HCT116 (cell line): ENCODE data around the gene SECISBP2L. TPM values are rescaled to one million over a fixed set of nuclear protein-coding genes. Genes with fewer than 3 reads are reported as not detected.

Experiments
- ATAC-seq: fragments of 200-7000 bp; cut with Tn5 transposase; 2 replicates; pipeline ENCODE4 v1.9.1; 2020; ENCODE audit warnings: mild to moderate bottlenecking, moderate library complexity
- BruUV-seq: library from RNA; stranded (reverse); fragments of 400-500 nt; replicated peaks from 2 replicates; lab custom pipeline; 2021; lab: Mats Ljungman, UMichigan
- CTCF ChIA-PET: fragments of 300-600 bp; sonication (Branson Sonifier 250); formaldehyde crosslinking; loops from one replicate; lab custom pipeline; 2021; ENCODE audit warnings: antibody characterized with exemption; lab: Charles Lee
- POLR2A ChIA-PET: fragments of 300-600, 350-600 bp; sonication (Branson Sonifier 250); formaldehyde crosslinking; loops from one replicate; lab custom pipeline; 2021; ENCODE audit warnings: antibody characterized with exemption; lab: Charles Lee
- RAD21 ChIA-PET, 2 experiments: fragments of 300-600 bp; sonication (Branson Sonifier 250); formaldehyde crosslinking; loops; one replicate each; lab custom pipeline; 2023; ENCODE audit warnings: low total read pairs in 2 of 2; ENCODE audit not compliant: uncharacterized antibody in 2 of 2, unreplicated experiment in 2 of 2, low non-redundant PET in 1 of 2; lab: Charles Lee
- DNase-seq: peaks from one replicate; pipeline ENCODE4 v3.0.0-alpha.2; 2010; ENCODE audit warnings: low read depth, low spot score
- H2AFZ ChIP-seq: fragments of 200-600 bp; shearing (Covaris generic), sonication (generic); 2 replicates; pipeline ENCODE4 v1.6.1; 2017; ENCODE audit warnings: low read depth, mixed run types, mixed read lengths, antibody characterized with exemption, low read length; ENCODE audit not compliant: poor library complexity, severe bottlenecking
- H3K27ac ChIP-seq: 2 replicates; pipeline ENCODE4 v1.5.1; 2012; ENCODE audit warnings: low read depth, low read length
- H3K27me3 ChIP-seq: fragments of 200-600 bp; sonication (generic); 2 replicates; pipeline ENCODE4 v1.6.1; 2016; ENCODE audit warnings: mixed run types, low read length, mixed read lengths; ENCODE audit not compliant: insufficient read depth
- H3K36me3 ChIP-seq, 2 experiments: fragments of 200-500 bp in 1 of 2; fragments of 200-600 bp in 1 of 2; sonication (Bioruptor generic) in 1 of 2; sonication (generic) in 1 of 2; 2 replicates each; pipeline versions ENCODE4 v1.5.1 to v1.6.1; 2014 to 2016; ENCODE audit warnings: low read length in 2 of 2, inconsistent platforms in 1 of 2, mixed read lengths in 1 of 2, mixed run types in 1 of 2; ENCODE audit not compliant: insufficient read depth in 2 of 2, control insufficient read depth in 1 of 2
- H3K4me1 ChIP-seq, 2 experiments: fragments of 200-600 bp in 1 of 2; sonication (generic) in 1 of 2; 2 replicates each; pipeline versions ENCODE4 v1.5.1 to v1.6.1; 2012 to 2017; ENCODE audit warnings: low read length in 2 of 2, inconsistent platforms in 1 of 2, mild to moderate bottlenecking in 1 of 2, mixed read lengths in 1 of 2, mixed run types in 1 of 2, moderate library complexity in 1 of 2; ENCODE audit not compliant: insufficient read depth in 2 of 2, control insufficient read depth in 1 of 2
- H3K4me2 ChIP-seq: fragments of 200-600 bp; sonication (generic); 2 replicates; pipeline ENCODE4 v1.6.1; 2017; ENCODE audit warnings: mixed run types, low read length, mixed read lengths
- H3K4me3 ChIP-seq, 2 experiments: fragments of 200-600 bp in 1 of 2; sonication (generic) in 1 of 2; replicated peaks in 1 of 2; 2 replicates each; pipeline ENCODE4 v1.5.1; 2011 to 2016; ENCODE audit warnings: low read length in 2 of 2, control low read depth in 1 of 2, low read depth in 1 of 2, mild to moderate bottlenecking in 1 of 2, mixed read lengths in 1 of 2, mixed run types in 1 of 2
- H3K79me2 ChIP-seq: fragments of 200-600 bp; sonication (generic); 2 replicates; pipeline ENCODE4 v1.6.1; 2017; ENCODE audit warnings: mild to moderate bottlenecking, mixed run types, low read length, moderate library complexity, mixed read lengths; ENCODE audit not compliant: insufficient read depth
- H3K9ac ChIP-seq: fragments of 200-600 bp; sonication (generic); 2 replicates; pipeline ENCODE4 v1.6.1; 2016; ENCODE audit warnings: low read length, mixed read lengths
- H3K9me2 ChIP-seq: fragments of 200-600 bp; sonication (generic), shearing (Covaris generic); 2 replicates; pipeline ENCODE4 v1.6.1; 2017; ENCODE audit warnings: mixed run types, mild to moderate bottlenecking, moderate library complexity; ENCODE audit not compliant: insufficient read depth
- H3K9me3 ChIP-seq, 2 experiments: fragments of 200-500 bp in 1 of 2; fragments of 200-600 bp in 1 of 2; sonication (Bioruptor generic) in 1 of 2; sonication (generic) in 1 of 2; 2 replicates each; pipeline ENCODE4 v1.6.1; 2014 to 2017; ENCODE audit warnings: low read length in 2 of 2, mixed read lengths in 2 of 2, inconsistent platforms in 1 of 2, low read depth in 1 of 2, mild to moderate bottlenecking in 1 of 2, mixed run types in 1 of 2, moderate library complexity in 1 of 2; ENCODE audit not compliant: control insufficient read depth in 1 of 2, insufficient read depth in 1 of 2
- H4K20me1 ChIP-seq: fragments of 200-600 bp; sonication (generic), shearing (Covaris generic); 2 replicates; pipeline ENCODE4 v1.6.1; 2017; ENCODE audit warnings: mixed run types, mild to moderate bottlenecking, moderate library complexity; ENCODE audit not compliant: insufficient read depth
- ATF3 ChIP-seq: IDR thresholded peaks from 2 replicates; pipeline ENCODE4 v1.6.1; 2012
- CBX3 ChIP-seq: IDR thresholded peaks from 2 replicates; pipeline ENCODE4 v1.6.1; 2012; ENCODE audit warnings: low read depth
- CEBPB ChIP-seq: IDR thresholded peaks from 2 replicates; pipeline ENCODE4 v1.6.1; 2012; ENCODE audit warnings: low read depth
- EGR1 ChIP-seq: IDR thresholded peaks from 2 replicates; pipeline ENCODE4 v1.6.1; 2012; ENCODE audit warnings: low read depth
- ELF1 ChIP-seq: IDR thresholded peaks from 2 replicates; pipeline ENCODE4 v1.6.1; 2012; ENCODE audit warnings: low read depth, borderline replicate concordance
- EZH2 ChIP-seq: fragments of 200-600 bp; sonication (generic); IDR thresholded peaks from 2 replicates; pipeline ENCODE4 v1.6.1; 2017; ENCODE audit warnings: antibody characterized with exemption, mixed run types
- FOSL1 ChIP-seq: IDR thresholded peaks from 2 replicates; pipeline ENCODE4 v1.6.1; 2012; ENCODE audit warnings: low read depth
- JUND ChIP-seq: IDR thresholded peaks from 2 replicates; pipeline ENCODE4 v1.6.1; 2012
- MAX ChIP-seq: IDR thresholded peaks from 2 replicates; pipeline ENCODE4 v1.6.1; 2012
- REST ChIP-seq: IDR thresholded peaks from 2 replicates; pipeline ENCODE4 v1.6.1; 2012; ENCODE audit warnings: low read depth
- SIN3A ChIP-seq: IDR thresholded peaks from 2 replicates; pipeline ENCODE4 v1.6.1; 2012; ENCODE audit warnings: low read depth
- SP1 ChIP-seq: IDR thresholded peaks from 2 replicates; pipeline ENCODE4 v1.6.1; 2012; ENCODE audit warnings: low read depth
- ZBTB33 ChIP-seq: IDR thresholded peaks from 2 replicates; pipeline ENCODE4 v1.6.1; 2011; ENCODE audit warnings: mild to moderate bottlenecking, low read length, moderate library complexity; ENCODE audit not compliant: insufficient replicate concordance; ENCODE audit errors: extremely low read depth
- ZFX ChIP-seq: fragments of 450-650 bp; IDR thresholded peaks from 2 replicates; pipeline ENCODE4 v1.6.1; 2017
- ZNF274 ChIP-seq: fragments of 200-500 bp; sonication (Bioruptor generic); IDR thresholded peaks from 2 replicates; pipeline ENCODE4 v1.6.1; 2014; ENCODE audit warnings: mild to moderate bottlenecking, low read depth, low read length, inconsistent platforms
- intact Hi-C: fragments of 100-400 bp; cut with micrococcal nuclease; formaldehyde crosslinking; loops from 2 replicates; pipeline ENCODE4 v1.10.0; 2022
- total RNA-seq: library from RNA; stranded (reverse); gene quantifications from one replicate; pipeline ENCODE4 v1.2.1, GENCODE V29; 2021; ENCODE audit not compliant: unreplicated experiment

The SECISBP2L gene
- total RNA-seq, 1 experiment from 2014 or later: 22.9 TPM

GRCh38 chr15:49023354-49023753 lies 22.9 kb downstream of the SECISBP2L start:
- peaks cover 0 to 6% of the 10 kb centered on the region in 2 experiments; a peak in 1 of 4 replicates for H3K36me3 ChIP-seq
- no peak for DNase-seq
- H3K4me3 ChIP-seq: no peak overlapping the region
- H3K9me2 ChIP-seq: no peaks in the 10 kb centered on the region
- no TSS peak for BruUV-seq
- ATAC-seq: no peak
- no peak overlapping the region for H3K4me2 ChIP-seq
- ChIA-PET CTCF (no interaction called here), RAD21 (no interaction called here), POLR2A (no interaction called here)
- no peak overlapping the region for H3K27ac ChIP-seq
- no peaks in the 10 kb centered on the region for H3K79me2 ChIP-seq
- intact Hi-C loops: no loop called here
- no peaks in the 10 kb centered on the region for H3K9me3 ChIP-seq
- H3K9ac ChIP-seq: no peak overlapping the region
- no peaks in the 10 kb centered on the region for H3K27me3 ChIP-seq
- H2AFZ ChIP-seq: no peak overlapping the region
- TF ChIP-seq ATF3 (no peak), MAX (no peak), FOSL1 (no peak), ZFX (no peak), CBX3 (no peak), JUND (no peak), SP1 (no peak), SIN3A (no peak), EZH2 (no peak), CEBPB (no peak)
- no peaks in the 10 kb centered on the region for H3K4me1 ChIP-seq
- H4K20me1 ChIP-seq: no peaks in the 10 kb centered on the region; the same call in 1 of the 2 replicates

- ChIA-PET RAD21 (no interaction called here), CTCF (no interaction called here), POLR2A (no interaction called here)
- H3K27ac ChIP-seq: no peak overlapping the region
- H3K9me2 ChIP-seq: no peaks in the 10 kb centered on the region
- no peaks in the 10 kb centered on the region for H3K9me3 ChIP-seq
- no peak overlapping the region for H3K9ac ChIP-seq
- no peaks in the 10 kb centered on the region; the same call in 1 of the 2 replicates for H4K20me1 ChIP-seq
- ATAC-seq (no peak), DNase-seq (no peak)
- BruUV-seq: no TSS peak
- H3K36me3 ChIP-seq: peaks cover 8 to 11% of the 10 kb centered on the region in 2 experiments; a peak in 2 of 4 replicates
- no peaks in the 10 kb centered on the region for H3K27me3 ChIP-seq
- no peaks in the 10 kb centered on the region for H3K4me1 ChIP-seq
- intact Hi-C loops: no loop called here
- no peak overlapping the region for H3K4me2 ChIP-seq
- no peaks in the 10 kb centered on the region for H3K79me2 ChIP-seq
- no peak overlapping the region for H2AFZ ChIP-seq
- H3K4me3 ChIP-seq: no peak overlapping the region
- TF ChIP-seq ELF1: no peak
- TF ChIP-seq ZBTB33: no peak
- TF ChIP-seq ZNF274: no peak
- TF ChIP-seq EGR1: no peak
- no peak for TF ChIP-seq REST
These were observed 30.4 kb downstream of the SECISBP2L start for GRCh38 chr15:49015896-49016295.
